ENCODE measurements around the gene CENPI.
A peak's percentile ranks its signal among the peaks of the same experiment; 100 is the strongest.
"Not testable (repeated sequence)": the region's sequence is repeated elsewhere in the genome, so short reads cannot be mapped to it uniquely, and the experiment has no call there.

CENPI gene, protein sequence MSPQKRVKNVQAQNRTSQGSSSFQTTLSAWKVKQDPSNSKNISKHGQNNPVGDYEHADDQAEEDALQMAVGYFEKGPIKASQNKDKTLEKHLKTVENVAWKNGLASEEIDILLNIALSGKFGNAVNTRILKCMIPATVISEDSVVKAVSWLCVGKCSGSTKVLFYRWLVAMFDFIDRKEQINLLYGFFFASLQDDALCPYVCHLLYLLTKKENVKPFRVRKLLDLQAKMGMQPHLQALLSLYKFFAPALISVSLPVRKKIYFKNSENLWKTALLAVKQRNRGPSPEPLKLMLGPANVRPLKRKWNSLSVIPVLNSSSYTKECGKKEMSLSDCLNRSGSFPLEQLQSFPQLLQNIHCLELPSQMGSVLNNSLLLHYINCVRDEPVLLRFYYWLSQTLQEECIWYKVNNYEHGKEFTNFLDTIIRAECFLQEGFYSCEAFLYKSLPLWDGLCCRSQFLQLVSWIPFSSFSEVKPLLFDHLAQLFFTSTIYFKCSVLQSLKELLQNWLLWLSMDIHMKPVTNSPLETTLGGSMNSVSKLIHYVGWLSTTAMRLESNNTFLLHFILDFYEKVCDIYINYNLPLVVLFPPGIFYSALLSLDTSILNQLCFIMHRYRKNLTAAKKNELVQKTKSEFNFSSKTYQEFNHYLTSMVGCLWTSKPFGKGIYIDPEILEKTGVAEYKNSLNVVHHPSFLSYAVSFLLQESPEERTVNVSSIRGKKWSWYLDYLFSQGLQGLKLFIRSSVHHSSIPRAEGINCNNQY

GRCh38 chrX:101097546-101098453, at the start of gene CENPI:
Gene CENPI (plus strand): TSS chrX:101098204. CDS start chrX:101101071, 2,867 bp downstream.
- peak; percentile 91 for DNase-seq (ENCODE audit: low spot score)

GRCh38 chrX:101051153-101051548, 46.9 kb upstream of the CENPI start:
- no peak for DNase-seq (ENCODE audit: low spot score)

DNA sequence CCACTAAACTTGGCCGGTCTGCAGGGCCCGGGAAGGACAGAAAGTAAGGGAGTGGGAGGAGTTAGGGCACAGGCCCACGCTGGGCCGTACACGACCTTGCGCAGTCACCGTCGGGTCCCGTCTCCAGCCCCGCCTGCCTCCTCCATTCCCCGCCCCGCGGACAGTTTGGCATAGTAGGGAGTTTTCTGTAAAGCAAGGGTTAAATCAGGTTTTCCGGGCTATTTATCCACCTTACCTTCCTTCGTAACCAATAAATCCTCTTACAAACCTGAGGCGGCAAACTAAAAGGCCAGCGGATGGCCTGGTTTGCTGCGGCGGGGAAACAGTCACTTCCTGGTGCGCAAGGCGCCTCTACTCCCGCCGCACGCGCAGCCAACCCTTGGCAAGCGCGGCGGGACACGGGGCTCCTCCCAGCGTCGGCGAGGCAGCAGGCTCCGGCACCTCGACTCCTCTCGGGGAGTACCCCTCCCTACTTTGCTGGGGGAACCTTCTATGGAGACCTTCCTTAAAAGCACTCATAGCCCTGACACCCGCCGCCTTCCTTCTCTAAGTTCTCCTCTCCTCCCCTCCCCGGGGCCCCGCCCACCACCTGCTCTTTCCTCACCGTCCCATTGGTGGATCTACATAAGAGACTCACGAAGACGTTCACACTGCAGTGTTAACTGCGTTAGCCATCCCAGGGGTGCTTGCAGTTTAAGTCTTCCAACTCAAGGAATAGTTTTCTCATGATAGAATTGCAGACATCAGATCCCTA, 46.3 kb upstream of the CENPI start, which contains the start of gene TRMT2B:
Gene TRMT2B, minus strand, starts transcription at position 563 of the 754 bp plus-strand sequence. CDS start 9,822 bp downstream, outside the sequence.
- DNase-seq (ENCODE audit: low spot score) = peak; percentile 51

DNA sequence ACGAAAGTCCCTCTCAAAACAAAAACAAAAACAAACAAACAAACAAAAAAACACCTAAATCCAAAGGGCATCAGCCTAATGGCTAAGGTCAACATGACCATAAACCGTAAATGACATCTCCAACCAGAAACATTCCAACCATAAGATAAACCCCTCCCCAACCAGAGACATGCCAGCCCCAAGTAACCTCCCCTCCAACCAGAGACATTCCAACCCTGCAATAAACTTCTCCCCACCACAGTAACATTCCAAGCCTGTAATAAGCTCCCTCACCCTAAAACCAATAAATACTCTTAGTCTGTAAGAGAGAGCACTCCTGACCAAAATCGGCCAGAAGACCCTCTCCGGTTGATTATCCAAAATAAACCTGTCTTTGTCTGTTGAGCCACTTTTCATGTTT, 41.5 kb upstream of the CENPI start:
- not testable (repeated sequence) for DNase-seq (ENCODE audit: low spot score)

GRCh38 chrX:101057093-101057714, 40.8 kb upstream of the CENPI start:
- DNase-seq (ENCODE audit: low spot score) = no peak

DNA sequence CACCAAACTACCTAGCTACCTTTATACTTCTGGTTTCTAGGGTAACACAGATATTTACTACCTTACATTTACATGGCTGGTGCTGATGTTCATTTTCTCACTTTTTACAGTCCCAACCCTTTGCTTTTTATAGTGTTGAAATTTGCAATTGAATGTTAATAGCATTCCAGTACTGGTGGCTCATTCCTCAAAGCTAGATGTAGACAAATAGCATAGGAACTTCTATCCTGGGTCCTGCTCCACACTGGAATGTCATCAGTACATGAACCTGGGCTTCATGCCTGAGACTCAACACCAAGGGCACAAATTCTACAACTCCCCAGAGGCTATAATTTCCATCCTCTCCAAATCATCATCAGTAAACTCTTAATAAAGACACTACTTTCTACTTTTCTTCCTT, 35.8 kb upstream of the CENPI start:
- no peak for DNase-seq (ENCODE audit: low spot score)

GRCh38 chrX:101071582-101071981, 26.4 kb upstream of the CENPI start:
- DNase-seq (ENCODE audit: low spot score) = no peak

DNA sequence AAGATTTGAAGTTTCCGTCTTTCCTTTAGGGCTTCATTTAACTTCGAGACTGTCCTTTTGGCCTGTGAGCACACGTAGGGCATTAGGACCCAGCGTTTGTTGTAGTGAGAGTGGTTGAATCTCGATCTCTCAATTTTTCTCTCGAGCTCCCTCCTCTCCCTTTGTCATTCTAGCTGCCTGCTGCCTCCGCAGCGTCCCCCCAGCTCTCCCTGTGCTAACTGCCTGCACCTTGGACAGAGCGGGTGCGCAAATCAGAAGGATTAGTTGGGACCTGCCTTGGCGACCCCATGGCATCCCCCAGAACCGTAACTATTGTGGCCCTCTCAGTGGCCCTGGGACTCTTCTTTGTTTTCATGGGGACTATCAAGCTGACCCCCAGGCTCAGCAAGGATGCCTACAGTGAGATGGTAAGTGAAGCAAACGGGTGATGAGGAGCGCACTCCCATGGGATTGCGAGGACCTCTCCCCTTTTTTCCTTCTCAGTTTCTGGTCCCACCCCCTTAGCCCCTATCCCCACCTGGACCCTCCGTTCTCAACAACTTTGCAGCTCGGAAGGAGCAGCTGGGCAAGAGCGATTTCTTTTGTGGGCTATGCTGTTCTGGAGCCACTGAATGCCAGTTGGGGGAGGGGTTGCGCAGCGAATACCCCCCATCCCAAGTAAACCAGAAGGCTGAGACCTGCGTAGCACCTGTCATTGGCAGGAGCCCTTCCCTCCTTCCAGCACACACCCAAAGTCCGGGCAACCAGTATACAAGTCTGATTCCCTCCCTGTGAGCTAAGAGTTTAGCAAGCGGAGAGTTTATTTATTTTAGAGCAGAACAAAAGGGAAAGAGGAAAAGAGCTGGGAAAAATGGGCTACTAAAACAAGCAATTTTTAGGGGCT, 19.0 kb upstream of the CENPI start, which contains the start of gene TMEM35A:
Gene TMEM35A, plus strand, starts transcription at position 164 of the 883 bp plus-strand sequence. Its CDS starts 124 bp downstream, at position 288.
- no peak for DNase-seq (ENCODE audit: low spot score)

- no peak for DNase-seq (ENCODE audit: low spot score)
Measured at GRCh38 chrX:101079736-101080270, 18.2 kb upstream of the CENPI start.

DNA sequence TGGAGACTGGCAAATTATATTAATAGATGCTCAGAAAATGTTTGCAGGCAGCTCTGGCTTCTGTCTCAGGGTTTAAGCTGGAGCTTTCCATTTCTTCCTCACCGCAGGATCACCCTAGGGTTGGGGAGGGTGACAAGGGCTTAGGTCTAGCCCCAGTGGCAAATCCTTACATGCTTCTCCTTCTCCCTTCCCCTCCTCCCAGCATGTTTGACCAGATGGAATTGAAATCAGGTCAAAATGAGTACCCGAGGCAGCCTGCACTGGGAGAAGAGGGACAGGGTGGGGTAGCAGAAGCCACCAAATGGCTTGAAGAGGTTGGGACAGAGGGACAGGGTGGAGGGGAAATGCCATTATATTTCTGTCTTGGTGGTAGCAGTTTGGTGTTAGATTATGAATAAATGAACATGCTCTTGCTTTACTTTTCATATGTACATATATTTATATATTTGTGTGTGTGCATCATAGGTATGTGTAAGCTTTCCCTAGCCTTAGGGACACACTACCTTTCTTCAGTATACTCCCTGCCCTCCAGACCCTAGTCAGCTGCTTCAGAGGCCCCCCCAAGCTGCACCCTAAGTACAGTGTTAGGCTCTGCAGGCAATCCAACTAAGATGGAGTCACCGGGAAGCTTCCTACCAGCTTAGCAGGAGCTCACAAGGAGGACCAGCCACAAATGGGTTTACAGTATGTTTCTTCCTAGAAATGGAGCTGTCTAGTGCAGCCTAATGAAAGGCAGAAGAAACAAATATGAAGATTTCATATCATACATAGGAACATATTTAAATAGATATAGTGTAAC, 17.5 kb upstream of the CENPI start:
- DNase-seq (ENCODE audit: low spot score) = no peak

DNA sequence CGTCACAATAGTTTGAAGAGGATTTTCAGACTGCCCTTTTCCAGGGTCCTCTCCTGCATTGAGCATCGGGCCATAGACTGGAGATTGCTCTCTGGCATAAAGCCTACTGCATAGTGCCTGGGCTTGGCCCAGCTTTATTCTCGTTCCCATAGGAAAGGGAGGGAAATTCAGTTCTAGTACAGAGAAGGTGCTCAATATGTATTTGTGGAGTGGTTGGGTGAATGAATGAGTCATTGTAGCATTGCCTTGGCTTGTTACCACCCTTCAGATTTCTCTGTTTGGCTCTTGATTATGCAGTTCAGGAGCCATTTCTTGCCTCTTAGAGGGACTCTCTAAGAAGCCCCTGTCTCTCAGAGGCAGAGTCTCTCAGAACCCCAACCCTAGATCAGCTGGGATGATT, 16.8 kb upstream of the CENPI start:
- no peak for DNase-seq (ENCODE audit: low spot score)

- DNase-seq (ENCODE audit: low spot score) = no peak
Measured at GRCh38 chrX:101091817-101092216, 6.2 kb upstream of the CENPI start.

GRCh38 chrX:101108284-101108683, 10.3 kb downstream of the CENPI start:
- DNase-seq (ENCODE audit: low spot score) = no peak

- no peak for DNase-seq (ENCODE audit: low spot score)
Measured at GRCh38 chrX:101117701-101118100, 19.7 kb downstream of the CENPI start.

DNA sequence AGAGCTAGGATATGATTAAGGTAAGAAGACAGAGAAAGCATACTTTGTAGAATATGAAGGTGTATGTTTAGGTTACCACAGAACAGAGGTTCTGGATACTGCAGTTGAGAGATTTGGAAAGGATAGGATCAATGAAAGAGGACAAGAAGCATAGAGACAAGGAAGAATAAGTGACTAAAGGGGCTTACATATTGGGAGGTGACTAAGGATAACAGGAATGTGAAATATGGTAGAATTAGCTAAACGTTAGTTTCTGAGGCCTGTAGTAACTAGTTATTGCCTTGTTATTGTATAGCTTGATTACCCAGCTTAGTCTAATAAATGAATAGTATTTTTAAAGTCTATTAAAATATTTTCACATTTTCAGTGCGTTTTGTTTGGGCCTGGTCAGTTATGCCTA, 38.2 kb downstream of the CENPI start:
- DNase-seq (ENCODE audit: low spot score) = no peak

Data from hematopoietic multipotent progenitor cell treated with erythropoietin and hydrocortisone succinate and interleukin-3 and kit ligand, for 17 days (in vitro differentiated cells).